Medulla oblongata (tissue), 1 donor: ENCODE measurements around the gene LHB.
"Not testable (repeated sequence)": the region's sequence is repeated elsewhere in the genome, so short reads cannot be mapped to it uniquely, and the experiment has no call there.

ENCODE experiments used
- DNase-seq: peaks from one replicate; pipeline ENCODE4 v3.0.0-alpha.2; 2015; ENCODE audit errors: extremely low spot score

LHB gene

DNA sequence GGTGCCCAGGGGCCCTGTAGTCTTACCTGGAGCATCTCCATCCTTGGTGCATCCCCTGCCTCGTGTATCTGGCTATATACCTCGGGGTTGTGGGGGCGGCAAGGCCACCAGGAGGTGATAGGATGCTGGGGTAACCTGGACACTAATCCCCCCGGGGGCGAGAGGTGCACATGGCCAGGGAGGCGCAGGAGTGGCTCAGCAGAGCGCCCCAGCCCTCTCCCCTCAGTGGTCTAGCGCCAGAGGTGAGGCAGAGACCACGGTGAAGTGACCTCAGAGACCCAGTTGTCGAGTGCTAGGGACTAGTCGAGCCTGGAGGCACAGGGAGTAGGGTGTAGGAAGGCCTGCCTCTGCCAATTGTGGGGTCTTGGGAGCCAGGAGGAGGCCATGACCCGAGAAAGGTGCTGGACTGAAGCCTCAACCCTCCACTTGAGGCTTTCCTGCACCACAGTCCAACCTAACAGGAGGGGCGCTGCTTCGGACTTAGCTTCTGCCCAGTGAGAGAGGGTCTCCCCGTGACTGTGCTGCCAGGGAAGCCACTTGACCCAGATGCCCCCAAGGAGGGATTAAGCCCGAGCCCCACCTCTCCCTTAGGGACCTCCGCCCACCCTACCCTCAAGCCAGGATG, at the start of gene LHB:
TSS of gene LHB (minus strand) at position 51 of the 625 bp plus-strand sequence. CDS start at position 41, 10 bp downstream.
- DNase-seq: no peak

DNA sequence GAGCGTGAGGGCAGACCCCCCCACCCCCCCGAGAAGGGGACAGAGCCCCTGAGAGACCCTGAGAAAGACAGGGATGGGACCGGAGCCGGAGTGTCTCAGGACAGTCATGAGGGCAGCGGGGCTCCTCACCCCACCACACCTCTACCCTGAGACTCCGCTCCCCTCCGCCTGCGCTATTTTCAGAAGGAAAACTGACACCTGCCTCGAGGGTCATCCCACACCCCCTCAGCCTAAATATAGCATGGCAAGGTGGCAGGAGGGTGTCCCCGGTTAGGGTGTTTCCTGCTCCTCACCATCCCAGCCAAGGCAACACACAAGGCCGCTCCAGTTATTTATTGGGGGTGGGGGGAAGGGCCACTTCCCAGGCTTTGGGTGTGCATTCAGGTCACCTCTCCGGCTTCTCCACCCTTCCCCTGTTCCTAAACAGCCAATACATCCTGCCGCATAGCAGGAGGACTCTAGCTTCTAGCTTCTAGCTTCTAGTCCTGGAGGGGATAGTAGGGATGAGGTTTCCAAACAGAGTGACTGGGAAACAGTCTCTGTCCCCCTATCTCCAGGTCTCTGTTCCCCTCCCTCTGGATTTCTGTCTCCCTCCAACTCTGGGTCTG, 49.1 kb upstream of the LHB start:
- no peak for DNase-seq

DNA sequence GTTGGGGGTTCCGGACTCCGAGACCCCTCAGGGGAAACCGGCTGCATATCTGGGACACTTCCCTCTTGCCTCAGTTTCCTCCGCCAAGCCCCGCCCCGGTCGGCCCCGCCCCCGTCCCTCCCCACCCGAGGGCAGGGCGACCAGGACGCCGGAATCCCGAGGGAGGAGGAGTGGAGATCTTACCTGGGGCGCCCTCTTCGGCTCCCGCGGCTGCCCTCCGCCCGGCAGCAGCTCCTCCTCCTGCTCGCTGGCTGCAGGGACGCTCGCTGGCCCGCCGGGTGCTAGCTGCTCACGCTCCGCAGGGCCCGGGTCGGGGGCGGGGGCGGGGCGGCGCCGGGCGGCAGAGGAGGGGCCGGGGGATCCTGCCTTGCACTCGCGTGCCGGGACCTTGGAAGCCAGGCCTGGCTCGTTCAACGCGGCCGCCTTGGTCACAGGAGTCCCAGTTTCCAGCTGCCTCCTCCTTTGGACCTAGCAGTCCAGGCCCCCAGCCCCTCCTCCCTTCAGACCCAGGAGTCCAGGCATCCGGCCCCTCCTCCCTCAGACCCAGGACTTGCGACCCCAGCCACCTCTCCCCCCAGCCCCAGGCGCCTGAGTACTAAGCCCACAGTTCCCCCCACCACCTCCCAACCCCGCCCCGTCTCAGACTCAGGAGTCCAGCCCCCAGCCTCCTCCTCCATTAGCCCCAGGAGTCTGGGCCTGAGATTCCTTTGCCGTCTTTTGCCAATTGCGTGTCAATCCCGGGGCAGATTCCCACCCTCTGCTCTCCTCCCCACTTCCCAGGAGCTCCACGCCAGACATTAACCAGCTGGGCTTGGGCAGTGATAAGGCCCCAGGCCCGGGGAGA, 48.1 kb upstream of the LHB start, which contains the start of gene NTF4:
TSS of gene NTF4 (minus strand) at position 51 of the 844 bp plus-strand sequence. CDS start 2,821 bp downstream, outside the sequence.
- no peak for DNase-seq

DNA sequence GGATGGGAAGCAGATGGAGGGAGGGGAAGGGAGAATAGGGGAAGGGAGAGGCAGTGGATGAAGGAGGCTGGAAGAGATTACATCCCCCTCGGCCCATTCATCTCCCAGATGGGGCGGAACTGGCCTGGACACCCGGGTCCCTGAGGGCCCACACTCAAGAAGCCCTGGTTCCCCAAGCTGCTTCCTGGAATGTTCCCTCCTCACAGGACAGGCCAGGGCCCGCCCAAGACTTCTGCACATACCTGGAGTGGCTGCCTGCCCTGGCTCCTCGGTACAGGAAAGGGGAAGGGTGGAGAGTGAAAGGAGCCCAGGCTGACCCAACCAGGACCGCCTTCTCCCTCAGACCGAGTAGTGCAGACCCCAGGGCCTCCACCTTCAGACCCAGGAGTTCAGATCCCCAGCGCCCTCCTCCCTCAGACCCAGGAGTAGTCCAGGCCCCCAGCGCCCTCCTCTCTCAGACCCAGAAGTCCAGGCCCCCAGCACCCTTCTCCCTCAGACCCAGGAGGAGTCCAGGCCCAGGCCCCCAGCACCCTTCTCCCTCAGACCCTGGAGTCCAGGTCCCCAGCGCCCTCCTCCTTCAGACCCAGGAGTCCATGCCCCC, 47.2 kb upstream of the LHB start:
- DNase-seq: no peak

DNA sequence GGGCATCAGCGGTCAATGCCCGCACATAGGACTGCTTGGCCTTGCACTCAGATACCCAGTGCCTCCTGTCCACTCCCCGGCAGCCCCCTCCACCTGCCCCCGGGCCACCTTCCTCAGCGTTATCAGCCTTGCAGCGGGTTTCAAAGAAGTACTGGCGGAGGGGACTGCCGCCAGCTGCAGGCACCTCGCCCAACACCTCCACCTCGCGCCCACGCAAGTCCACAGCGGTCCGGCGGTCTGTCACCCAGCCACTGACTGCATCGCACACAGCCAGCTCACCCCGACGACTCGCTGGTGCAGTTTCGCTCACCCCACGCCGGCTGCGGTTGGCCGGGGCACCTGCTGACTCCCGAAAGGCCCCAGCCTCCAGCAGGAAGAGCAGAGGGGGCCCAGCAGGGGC, 44.6 kb upstream of the LHB start:
- DNase-seq: no peak

DNA sequence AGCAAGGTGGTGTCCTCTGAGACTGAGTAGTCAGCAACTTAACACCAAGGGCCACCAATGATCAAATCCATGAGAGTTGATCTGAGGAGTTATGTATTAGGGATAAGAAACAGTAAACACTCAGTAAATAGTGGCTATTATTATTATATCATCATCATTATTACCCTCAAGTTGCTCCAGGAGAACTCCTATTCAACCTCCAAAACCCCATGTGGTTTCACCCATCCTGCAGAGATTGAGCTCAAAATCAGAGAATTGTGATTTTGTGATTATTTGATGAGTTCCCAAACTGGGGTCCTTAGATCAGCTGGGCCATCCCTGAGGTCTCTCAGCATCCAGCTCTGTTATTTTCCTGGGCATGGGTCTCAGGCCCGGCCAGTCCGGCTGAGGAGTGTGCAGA, 44.1 kb upstream of the LHB start:
- DNase-seq: no peak

DNA sequence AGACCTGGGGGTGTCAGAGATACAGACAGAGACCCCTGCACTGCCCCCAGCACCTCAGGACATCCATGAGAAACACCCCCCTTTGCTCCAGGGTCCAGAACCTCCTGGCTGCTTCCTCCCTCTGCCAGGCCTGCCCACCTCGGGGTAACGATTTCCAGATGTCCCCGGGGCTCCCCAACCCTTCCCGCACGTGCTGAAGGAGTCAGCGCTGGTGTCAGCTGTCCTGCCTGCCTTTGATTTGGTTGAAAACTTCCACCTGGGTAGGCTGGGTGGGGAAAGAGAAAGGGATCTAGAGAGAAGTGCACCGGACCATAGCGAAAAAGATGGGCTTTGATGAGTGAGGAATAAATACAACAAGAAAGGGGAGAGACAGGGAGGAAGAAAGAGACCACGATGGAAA, 42.2 kb upstream of the LHB start:
- no peak for DNase-seq

DNA sequence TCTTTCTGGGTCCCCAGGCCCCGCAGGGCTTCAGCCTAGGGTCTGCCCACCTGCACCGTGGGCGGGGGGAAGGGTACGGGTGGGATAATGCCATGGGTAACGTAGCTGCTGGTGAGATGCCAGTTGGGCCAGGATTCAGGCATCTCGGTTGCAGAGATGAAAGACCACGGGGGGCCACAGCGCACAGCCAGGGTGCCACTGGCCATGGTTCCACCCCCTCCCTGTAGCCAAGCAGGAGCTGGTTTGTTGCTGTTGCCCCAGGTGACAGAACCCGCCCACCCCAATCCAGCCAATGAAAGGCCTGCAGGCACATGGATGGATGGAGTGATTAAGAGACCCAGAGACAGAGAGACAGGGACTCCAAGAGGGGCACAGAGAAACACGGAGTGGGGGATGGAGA, 41.7 kb upstream of the LHB start:
- no peak for DNase-seq

DNA sequence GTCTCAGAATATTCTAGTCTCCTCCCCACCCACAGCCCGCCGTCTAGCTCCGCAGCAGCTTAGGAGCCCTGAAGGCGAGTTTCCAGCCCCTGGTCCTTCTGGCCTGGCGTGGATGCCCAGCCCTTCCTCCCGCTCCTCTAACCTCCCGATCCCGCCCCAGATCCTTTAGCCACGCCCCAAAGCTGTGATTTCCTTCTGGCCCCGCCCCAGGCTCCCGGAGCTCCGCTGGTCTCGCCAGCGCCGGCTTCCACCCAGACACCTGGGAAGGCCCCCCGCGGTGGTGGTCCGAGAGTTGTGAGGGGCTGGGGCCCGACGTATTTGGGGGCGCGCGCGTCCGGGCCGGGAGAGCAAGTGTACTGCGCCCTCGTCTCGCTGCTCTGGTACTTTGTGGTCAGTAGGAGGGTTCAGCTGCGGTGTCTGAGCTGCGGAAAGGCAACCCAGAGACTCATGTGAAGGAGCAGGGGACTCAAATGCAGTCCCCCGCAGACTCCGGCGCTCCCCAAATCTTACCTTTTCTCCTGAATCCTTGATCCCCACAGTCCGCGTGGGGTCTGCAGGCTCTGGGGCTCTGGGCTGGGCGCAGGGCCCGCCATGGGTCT, 40.8 kb upstream of the LHB start, which contains the start of gene CGB7:
TSS of gene CGB7 (minus strand) at position 114 of the 599 bp plus-strand sequence. CDS start 2,374 bp downstream, outside the sequence.
- peak; percentile 15 for DNase-seq

DNA sequence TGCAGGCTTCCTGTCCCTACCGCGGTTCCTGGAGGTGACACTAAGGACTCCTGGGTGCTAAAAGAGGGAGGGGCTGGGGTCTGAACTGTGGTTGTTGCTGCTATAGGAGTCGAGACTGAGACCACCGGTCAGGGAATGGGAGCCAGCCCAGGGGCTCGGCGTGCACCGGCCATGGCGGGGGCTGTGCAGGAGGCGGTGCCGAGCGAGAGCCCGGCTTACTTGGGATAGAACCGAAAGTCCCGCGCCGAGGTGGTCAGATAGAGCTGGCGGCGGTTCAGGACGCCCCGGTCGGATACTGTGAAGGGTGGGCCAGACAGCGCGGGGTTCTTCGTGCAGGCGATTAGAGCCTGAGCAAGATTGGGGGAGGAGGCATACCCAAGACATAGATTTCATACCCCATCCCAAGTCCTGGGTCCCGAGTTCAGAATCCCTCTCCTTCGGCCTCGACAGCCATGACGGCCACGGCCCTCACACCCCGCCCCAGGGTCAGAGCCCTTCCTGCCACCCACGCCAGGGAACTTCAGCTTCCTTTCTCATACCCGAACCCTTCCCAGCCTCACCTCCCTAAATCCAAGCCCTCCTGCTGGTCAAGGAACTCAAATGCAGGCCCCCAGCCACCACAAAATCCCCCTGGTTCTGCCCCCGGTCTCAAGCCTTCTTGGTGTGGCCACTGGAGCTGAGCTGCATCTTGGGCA, 40.2 kb upstream of the LHB start:
- not testable (repeated sequence) for DNase-seq

DNA sequence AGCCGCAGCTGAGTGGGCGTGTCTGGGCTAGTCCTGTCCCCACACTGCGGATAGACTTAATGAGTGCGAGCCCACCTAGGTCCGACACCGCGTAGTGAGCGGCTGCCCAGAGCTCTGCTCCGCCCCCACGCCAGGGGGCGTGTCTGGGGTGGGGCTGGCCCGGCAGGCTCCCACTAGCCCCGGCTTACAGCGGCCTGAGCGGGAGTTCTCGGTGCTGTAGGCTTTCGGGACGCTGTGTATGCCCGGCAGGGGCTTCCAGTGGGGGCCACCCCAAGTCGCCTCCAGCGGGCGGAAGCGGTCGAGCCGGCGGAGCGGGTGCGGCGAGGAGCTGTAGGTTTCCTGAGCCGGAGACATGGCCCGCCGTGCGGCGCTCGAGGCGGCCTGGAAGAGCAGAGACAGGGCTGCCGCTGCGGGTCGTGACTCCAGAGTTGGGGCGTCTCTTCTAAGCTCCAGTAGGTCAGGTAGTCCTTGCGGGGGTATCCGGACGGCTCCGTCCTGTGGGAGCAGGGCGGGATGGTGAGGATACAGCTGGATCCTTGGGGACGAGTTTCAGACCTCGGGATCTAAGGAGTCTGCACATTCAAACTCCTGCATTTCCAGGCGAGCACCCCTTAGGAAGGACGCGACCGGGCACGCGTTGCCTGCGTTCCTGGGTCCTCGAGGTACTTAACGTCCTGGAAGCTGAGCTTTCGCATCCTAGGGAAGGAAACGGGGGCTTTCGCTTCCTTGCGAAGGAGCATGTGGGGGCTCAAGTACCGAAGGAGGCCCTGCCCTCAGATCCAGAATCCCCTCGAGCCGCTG, 39.4 kb upstream of the LHB start:
- peak; percentile 32 for DNase-seq

DNA sequence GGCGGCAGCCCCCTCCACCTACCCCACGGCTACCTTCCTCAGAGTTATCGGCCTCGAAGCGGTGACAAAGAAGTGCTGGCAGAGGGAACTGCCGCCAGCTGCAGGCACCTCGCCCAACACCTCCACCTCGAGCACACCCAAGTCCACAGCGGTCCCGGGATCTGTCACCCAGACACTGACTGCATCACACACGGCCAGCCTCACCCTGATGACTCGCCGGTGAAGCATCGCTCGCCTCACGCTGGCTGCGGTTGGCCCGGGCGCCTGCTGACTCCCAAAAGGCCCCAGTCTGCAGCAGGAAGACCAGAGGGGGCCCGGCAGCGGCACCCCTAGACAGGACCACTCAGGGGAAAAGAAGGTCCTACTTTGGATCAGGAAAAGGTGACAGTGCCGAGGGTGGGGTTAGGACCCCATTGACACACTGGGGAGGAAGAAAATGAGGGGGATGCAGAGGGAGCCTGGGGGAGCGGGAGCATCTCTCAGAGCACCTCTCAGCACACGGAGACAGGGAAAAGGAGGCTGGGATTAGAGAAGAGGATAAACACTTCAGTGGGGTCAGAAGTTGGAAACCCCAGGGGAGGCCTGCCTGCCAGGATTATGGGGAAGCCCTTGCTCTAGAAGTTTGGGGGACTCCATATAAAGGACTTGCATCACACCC, 33.6 kb upstream of the LHB start:
- DNase-seq: not testable (repeated sequence)

DNA sequence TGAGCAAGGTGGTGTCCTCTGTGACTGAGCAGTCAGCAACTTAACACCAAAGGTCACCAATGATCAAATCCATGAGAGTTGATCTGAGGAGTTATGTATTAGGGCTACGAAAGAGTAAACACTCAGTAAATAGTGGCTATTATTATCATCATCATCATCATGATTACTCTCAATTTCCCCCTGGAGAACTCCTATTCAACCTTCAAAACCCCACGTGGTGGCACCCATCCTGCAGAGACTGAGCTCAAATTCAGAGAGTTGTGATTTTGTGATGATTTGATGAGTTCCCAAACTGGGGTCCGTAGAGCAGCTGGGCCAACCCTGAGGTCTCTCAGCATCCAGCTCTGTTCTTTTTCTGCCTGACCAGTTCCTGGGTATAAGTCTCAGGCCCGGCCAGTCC, 32.9 kb upstream of the LHB start:
- DNase-seq: not testable (repeated sequence)

DNA sequence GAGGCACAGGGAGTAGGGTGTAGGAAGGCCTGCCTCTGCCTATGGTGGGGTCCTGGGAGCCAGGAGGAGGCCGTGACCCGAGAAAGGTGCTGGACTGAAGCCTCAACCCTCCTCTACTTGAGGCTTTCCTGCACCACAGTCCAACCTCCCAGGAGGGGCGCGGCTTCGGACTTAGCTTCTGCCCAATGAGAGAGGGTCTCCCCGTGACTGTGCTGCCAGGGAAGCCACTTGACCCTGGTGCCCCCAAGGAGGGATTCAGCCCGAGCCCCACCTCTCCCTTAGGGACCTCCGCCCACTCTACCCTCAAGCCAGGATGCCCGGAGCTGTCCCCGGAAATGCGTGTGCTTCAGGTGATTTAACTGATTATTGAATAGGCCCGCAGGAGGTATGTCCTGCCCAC, 32.1 kb upstream of the LHB start, which contains the start of gene CGB8:
TSS of gene CGB8 (minus strand) at position 101 of the 400 bp plus-strand sequence. CDS start 372 bp downstream, outside the sequence.
- not testable (repeated sequence) for DNase-seq

DNA sequence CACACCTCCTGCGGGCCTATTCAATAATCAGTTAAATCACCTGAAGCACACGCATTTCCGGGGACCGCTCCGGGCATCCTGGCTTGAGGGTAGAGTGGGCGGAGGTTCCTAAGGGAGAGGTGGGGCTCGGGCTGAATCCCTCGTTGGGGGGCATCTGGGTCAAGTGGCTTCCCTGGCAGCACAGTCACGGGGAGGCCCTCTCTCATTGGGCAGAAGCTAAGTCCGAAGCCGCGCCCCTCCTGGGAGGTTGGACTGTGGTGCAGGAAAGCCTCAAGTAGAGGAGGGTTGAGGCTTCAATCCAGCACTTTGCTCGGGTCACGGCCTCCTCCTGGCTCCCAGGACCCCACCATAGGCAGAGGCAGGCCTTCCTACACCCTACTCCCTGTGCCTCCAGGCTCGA, 26.7 kb upstream of the LHB start, which contains the start of gene CGB5:
TSS of gene CGB5 (plus strand) at position 301 of the 400 bp plus-strand sequence. CDS start 362 bp downstream, outside the sequence.
- DNase-seq: not testable (repeated sequence)

DNA sequence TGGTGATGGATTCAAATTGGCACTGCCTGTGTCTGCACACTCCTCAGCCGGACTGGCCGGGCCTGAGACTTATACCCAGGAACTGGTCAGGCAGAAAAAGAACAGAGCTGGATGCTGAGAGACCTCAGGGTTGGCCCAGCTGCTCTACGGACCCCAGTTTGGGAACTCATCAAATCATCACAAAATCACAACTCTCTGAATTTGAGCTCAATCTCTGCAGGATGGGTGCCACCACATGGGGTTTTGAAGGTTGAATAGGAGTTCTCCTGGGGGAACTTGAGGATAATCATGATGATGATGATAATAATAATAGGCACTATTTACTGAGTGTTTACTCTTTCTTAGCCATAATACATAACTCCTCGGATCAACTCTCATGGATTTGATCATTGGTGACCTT, 25.8 kb upstream of the LHB start:
- DNase-seq: not testable (repeated sequence)

DNA sequence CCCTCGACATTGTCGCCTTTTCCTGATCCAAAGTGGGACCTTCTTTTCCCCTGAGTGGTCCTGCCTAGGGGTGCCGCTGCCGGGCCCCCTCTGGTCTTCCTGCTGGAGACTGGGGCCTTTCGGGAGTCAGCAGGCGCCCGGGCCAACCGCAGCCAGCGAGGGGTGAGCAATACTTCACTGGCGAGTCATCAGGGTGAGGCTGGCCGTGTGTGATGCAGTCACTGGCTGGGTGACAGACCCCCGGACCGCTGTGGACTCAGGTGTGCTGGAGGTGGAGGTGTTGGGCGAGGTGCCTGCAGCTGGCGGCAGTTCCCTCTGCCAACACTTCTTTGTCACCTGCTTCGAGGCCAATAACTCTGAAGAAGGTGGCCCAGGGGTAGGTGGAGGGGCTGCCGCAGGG, 25.3 kb upstream of the LHB start:
- DNase-seq: no peak

DNA sequence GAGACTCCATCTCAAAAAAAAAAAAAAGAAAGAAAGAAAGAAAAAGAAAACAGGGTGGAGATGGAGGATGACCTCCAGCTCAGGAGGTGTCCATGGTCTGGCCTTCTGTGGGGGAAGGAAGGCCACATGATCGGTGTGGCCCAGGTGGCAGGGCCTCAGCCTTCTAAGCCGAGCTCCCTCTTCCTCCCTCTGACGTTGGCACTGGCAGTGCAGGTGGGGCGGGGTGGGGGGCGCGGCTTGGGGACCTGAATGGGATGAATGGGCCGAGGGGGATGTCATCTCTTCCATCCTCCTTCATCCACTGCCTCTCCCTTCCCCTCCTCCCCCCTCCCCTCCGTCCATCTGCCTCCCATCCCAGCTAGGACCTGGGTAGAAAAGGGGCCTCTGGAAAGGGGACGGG, 22.8 kb upstream of the LHB start:
- not testable (repeated sequence) for DNase-seq

DNA sequence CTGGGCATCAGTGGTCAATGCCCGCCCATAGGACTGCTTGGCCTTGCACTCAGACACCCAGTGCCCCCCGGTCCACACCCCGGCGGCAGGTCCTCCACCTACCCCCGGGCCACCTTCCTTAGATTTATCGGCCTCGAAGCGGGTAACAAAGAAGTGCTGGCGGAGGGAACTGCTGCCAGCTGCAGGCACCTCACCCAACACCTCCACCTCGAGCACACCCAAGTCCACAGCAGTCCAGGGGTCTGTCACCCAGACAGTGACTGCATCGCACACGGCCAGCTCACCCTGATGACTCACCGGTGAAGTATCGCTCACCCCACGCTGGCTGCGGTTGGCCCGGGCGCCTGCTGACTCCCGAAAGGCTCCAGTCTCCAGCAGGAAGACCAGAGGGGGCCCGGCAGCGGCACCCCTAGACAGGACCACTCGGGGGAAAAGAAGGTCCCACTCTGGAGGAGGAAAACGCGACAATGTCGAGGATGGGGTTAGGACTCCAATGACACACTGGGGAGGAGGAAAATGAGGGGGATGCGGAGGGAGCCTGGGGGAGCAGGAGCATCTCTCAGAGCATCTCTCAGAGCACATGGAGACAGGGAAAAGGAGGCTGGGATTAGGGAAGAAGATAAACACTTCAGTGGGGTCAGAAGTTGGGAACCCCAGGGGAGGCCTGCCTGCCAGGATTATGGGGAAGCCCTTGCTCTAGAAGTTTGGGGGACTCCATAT, 21.8 kb upstream of the LHB start:
- DNase-seq: not testable (repeated sequence)
